GM23338 (cell line): ENCODE results near the gene TRIM63. TPM values are rescaled to one million over a fixed set of nuclear protein-coding genes. Genes with fewer than 3 reads are reported as not detected.

Experiments used
- ATAC-seq: fragments of 200-7000 bp; cut with Tn5 transposase; 3 replicates; pipeline ENCODE4 v1.9.1; 2020
- DNase-seq: peaks from one replicate; pipeline ENCODE4 v3.0.0-alpha.2; 2015; ENCODE audit warnings: low spot score
- H2AFZ ChIP-seq: fragments of 200-600 bp; sonication (generic); 2 replicates; pipeline ENCODE4 v1.8.0; 2016; ENCODE audit warnings: antibody characterized with exemption, mild to moderate bottlenecking, moderate library complexity
- H3F3A ChIP-seq: fragments of 200-600 bp; sonication (generic); replicated peaks from 2 replicates; pipeline ENCODE4 v1.8.0; 2017; ENCODE audit warnings: antibody characterized with exemption, mixed run types, low read depth
- H3K27ac ChIP-seq: fragments of 200-600 bp; sonication (generic); 2 replicates; pipeline ENCODE4 v1.6.1; 2016; ENCODE audit warnings: low read depth
- H3K27me3 ChIP-seq: fragments of 200-600 bp; sonication (generic); 2 replicates; pipeline ENCODE4 v1.8.0; 2016; ENCODE audit warnings: mild to moderate bottlenecking, mixed run types, moderate library complexity; ENCODE audit not compliant: insufficient read depth
- H3K36me3 ChIP-seq: fragments of 200-600 bp; sonication (generic); 2 replicates; pipeline ENCODE4 v1.8.0; 2016; ENCODE audit warnings: mild to moderate bottlenecking; ENCODE audit not compliant: insufficient read depth
- H3K4me1 ChIP-seq: fragments of 200-600 bp; sonication (generic); 2 replicates; pipeline ENCODE4 v1.8.0; 2016; ENCODE audit warnings: mild to moderate bottlenecking, moderate library complexity; ENCODE audit not compliant: insufficient read depth
- H3K4me2 ChIP-seq: fragments of 200-600 bp; sonication (generic); 2 replicates; pipeline ENCODE4 v1.7.1; 2017; ENCODE audit warnings: mixed run types
- H3K4me3 ChIP-seq: fragments of 200-600 bp; sonication (generic); 2 replicates; pipeline ENCODE4 v1.6.1; 2016; ENCODE audit warnings: mixed run types
- H3K79me2 ChIP-seq: fragments of 200-600 bp; sonication (generic); replicated peaks from 2 replicates; pipeline ENCODE4 v1.8.0; 2017; ENCODE audit warnings: mild to moderate bottlenecking; ENCODE audit not compliant: insufficient read depth
- H3K9me2 ChIP-seq: fragments of 200-600 bp; sonication (generic); 2 replicates; pipeline ENCODE4 v1.8.0; 2017; ENCODE audit not compliant: insufficient read depth
- H4K20me1 ChIP-seq: fragments of 200-600 bp; sonication (generic); replicated peaks from 2 replicates; pipeline ENCODE4 v1.8.0; 2017; ENCODE audit warnings: mild to moderate bottlenecking; ENCODE audit not compliant: insufficient read depth
- H3K27ac Mint-ChIP-seq: 2 replicates; pipeline ENCODE4 v1.8.0; 2020; ENCODE audit warnings: inconsistent platforms, mild to moderate bottlenecking, moderate library complexity, mixed read lengths
- H3K27me3 Mint-ChIP-seq: 3 replicates; pipeline ENCODE4 v1.8.0; 2022; ENCODE audit warnings: low read depth, mild to moderate bottlenecking, moderate library complexity, mixed read lengths, inconsistent platforms; ENCODE audit not compliant: insufficient read depth, poor library complexity
- H3K36me3 Mint-ChIP-seq: 3 replicates; pipeline ENCODE4 v1.8.0; 2021; ENCODE audit warnings: low read depth, mild to moderate bottlenecking, inconsistent platforms, moderate library complexity, mixed read lengths
- H3K4me1 Mint-ChIP-seq: 3 replicates; pipeline ENCODE4 v1.8.0; 2020; ENCODE audit warnings: mild to moderate bottlenecking, inconsistent platforms, mixed read lengths
- H3K4me3 Mint-ChIP-seq: 3 replicates; pipeline ENCODE4 v1.8.0; 2021; ENCODE audit warnings: moderate library complexity, mild to moderate bottlenecking, inconsistent platforms, mixed read lengths
- H3K9me3 Mint-ChIP-seq: 3 replicates; pipeline ENCODE4 v1.8.0; 2020; ENCODE audit warnings: moderate library complexity, mild to moderate bottlenecking, inconsistent platforms, mixed read lengths
- EZH2 ChIP-seq: fragments of 200-600 bp; sonication (generic); IDR thresholded peaks from one replicate; pipeline ENCODE4 v1.8.0; 2017; ENCODE audit warnings: antibody characterized with exemption, mild to moderate bottlenecking, low read depth; ENCODE audit not compliant: unreplicated experiment
- EZH2phosphoT487 ChIP-seq: fragments of 200-600 bp; sonication (generic); IDR thresholded peaks from one replicate; pipeline ENCODE4 v1.8.1; 2018; ENCODE audit warnings: antibody characterized with exemption; ENCODE audit not compliant: unreplicated experiment
- JUNB ChIP-seq: IDR thresholded peaks from one replicate; pipeline ENCODE4 v1.6.1; 2016; ENCODE audit warnings: antibody characterized with exemption; ENCODE audit not compliant: unreplicated experiment
- POLR2AphosphoS5 ChIP-seq: IDR thresholded peaks from 2 replicates; pipeline ENCODE4 v1.6.1; 2016; ENCODE audit warnings: antibody characterized with exemption, low read depth
- REST ChIP-seq: IDR thresholded peaks from one replicate; pipeline ENCODE4 v1.6.1; 2018; ENCODE audit warnings: antibody characterized with exemption; ENCODE audit not compliant: unreplicated experiment
- ZNF114 ChIP-seq: fragments of 250-450 bp; sonication (Bioruptor Pico); IDR thresholded peaks from 2 replicates; pipeline ENCODE4 v1.5.0; 2020; ENCODE audit warnings: mild to moderate bottlenecking, moderate library complexity
- ZNF331 ChIP-seq: fragments of 250-450 bp; sonication (Bioruptor Pico); IDR thresholded peaks from 2 replicates; pipeline ENCODE4 v1.5.0; 2020; ENCODE audit warnings: low read depth, mild to moderate bottlenecking, moderate library complexity
- polyA plus RNA-seq: library from polyadenylated mRNA; unstranded; fragments of >200 nt; fragmentation: Nextera tagmentation; extraction: Ambion mirVana; gene quantifications from 2 replicates; pipeline ENCODE4 v1.2.1, GENCODE V29; 2016
- total RNA-seq: library from RNA; depleted of rRNA; stranded (reverse); fragments of >200 nt; shearing (Covaris generic); gene quantifications from 2 replicates; pipeline ENCODE4 v1.2.3, GENCODE V29; 2014
- TF ChIP-seq, protein P1 (sequence below), 2 experiments: fragments of 200-600 bp in 1 of 2; sonication (generic) in 1 of 2; conservative IDR thresholded peaks; 2 replicates each; pipeline versions ENCODE4 v1.5.1 to v1.6.1; 2016 to 2017; ENCODE audit warnings: antibody characterized with exemption in 2 of 2, low read depth in 2 of 2, mild to moderate bottlenecking in 2 of 2, moderate library complexity in 1 of 2
- TF ChIP-seq, protein P2 (sequence below): IDR thresholded peaks from 2 replicates; pipeline ENCODE4 v1.6.1; 2016; ENCODE audit warnings: antibody characterized with exemption

TRIM63 gene
- total and polyA plus RNA-seq, 2 experiments from 2014 or later, result 0.17 TPM; not detected in 1

DNA sequence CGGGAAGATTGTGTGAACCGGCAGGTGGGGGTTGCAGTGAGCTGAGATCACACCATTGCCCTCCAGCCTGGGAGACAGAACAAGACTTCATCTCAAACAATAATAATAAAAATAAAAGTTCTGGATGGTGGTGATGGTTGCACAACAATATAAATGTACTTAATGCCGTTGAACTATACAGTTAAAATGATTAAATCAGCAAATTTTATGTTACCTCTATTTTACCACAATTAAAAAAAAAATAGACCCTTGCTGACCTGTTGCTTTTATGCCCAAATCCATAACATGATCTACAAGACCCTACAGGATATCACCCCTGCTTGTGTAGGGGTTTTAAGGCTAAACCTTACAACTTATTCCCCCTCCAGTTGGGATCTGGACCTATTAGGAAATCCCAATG is 32.4 kb upstream of the TRIM63 start (continued):
- TF ChIP-seq, protein P1, sequence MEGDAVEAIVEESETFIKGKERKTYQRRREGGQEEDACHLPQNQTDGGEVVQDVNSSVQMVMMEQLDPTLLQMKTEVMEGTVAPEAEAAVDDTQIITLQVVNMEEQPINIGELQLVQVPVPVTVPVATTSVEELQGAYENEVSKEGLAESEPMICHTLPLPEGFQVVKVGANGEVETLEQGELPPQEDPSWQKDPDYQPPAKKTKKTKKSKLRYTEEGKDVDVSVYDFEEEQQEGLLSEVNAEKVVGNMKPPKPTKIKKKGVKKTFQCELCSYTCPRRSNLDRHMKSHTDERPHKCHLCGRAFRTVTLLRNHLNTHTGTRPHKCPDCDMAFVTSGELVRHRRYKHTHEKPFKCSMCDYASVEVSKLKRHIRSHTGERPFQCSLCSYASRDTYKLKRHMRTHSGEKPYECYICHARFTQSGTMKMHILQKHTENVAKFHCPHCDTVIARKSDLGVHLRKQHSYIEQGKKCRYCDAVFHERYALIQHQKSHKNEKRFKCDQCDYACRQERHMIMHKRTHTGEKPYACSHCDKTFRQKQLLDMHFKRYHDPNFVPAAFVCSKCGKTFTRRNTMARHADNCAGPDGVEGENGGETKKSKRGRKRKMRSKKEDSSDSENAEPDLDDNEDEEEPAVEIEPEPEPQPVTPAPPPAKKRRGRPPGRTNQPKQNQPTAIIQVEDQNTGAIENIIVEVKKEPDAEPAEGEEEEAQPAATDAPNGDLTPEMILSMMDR (conservative IDR thresholded peaks at IDR 0.05; ENCODE audit: low read depth in 2 of 2), result no peak
- no peak for TF ChIP-seq EZH2

GRCh38 chr1:26098602-26099001 is 31.2 kb upstream of the TRIM63 start:
- no peaks in the 10 kb centered on the region for H3K36me3 Mint-ChIP-seq
- no peaks in the 10 kb centered on the region for H3K9me2 ChIP-seq
- no peak for DNase-seq
- no peaks in the 10 kb centered on the region for H4K20me1 ChIP-seq
- 0 out of 2 replicates have a peak, but pooled peaks cover 2% of the 10 kb centered on the region for H3F3A ChIP-seq
- H3K27ac ChIP-seq, result no peak overlapping the region
- no peak for ATAC-seq
- peaks cover 16% of the 10 kb centered on the region for H3K4me1 Mint-ChIP-seq
- no peaks in the 10 kb centered on the region for H3K9me3 Mint-ChIP-seq
- no peak overlapping the region for H2AFZ ChIP-seq
- TF ChIP-seq ZNF331 (CRISPR knock-in tag) (no peak), REST (no peak), POLR2AphosphoS5 (no peak), ZNF114 (CRISPR knock-in tag) (no peak), JUNB (no peak), EZH2 (no peak), EZH2phosphoT487 (no peak)
- TF ChIP-seq, protein P2, sequence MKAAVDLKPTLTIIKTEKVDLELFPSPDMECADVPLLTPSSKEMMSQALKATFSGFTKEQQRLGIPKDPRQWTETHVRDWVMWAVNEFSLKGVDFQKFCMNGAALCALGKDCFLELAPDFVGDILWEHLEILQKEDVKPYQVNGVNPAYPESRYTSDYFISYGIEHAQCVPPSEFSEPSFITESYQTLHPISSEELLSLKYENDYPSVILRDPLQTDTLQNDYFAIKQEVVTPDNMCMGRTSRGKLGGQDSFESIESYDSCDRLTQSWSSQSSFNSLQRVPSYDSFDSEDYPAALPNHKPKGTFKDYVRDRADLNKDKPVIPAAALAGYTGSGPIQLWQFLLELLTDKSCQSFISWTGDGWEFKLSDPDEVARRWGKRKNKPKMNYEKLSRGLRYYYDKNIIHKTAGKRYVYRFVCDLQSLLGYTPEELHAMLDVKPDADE, result no peak
- TF ChIP-seq, protein P1 (conservative IDR thresholded peaks at IDR 0.05; ENCODE audit: low read depth in 2 of 2), result no peak
- H3K36me3 ChIP-seq, result no peaks in the 10 kb centered on the region
- no peaks in the 10 kb centered on the region; the same call in 1 of the 2 replicates for H3K27me3 ChIP-seq
- H3K4me1 ChIP-seq, result peaks cover 17% of the 10 kb centered on the region
- H3K27me3 Mint-ChIP-seq, result peaks cover 10% of the 10 kb centered on the region
- H3K4me3 ChIP-seq, result no peak overlapping the region
- no peaks in the 10 kb centered on the region for H3K79me2 ChIP-seq
- H3K27ac Mint-ChIP-seq, result no peak overlapping the region
- no peak overlapping the region for H3K4me3 Mint-ChIP-seq
- H3K4me2 ChIP-seq, result no peak overlapping the region
